ENCODE data around the gene WT1. TPM values are rescaled to one million over a fixed set of nuclear protein-coding genes. Genes with fewer than 3 reads are reported as not detected.

The WT1 gene
- total and polyA plus RNA-seq, 2 of the 8 experiments (the other 6 are each of a cell fraction or from before 2014, with no cell fraction given) = 0.05 to 0.17 TPM

GRCh38 chr11:32435152-32435480 lies 223 bp downstream of the WT1 start:
- H3K9ac ChIP-seq (replicated peaks in 1 of 4; ENCODE audit: extremely low read depth in 1 of 4, low read depth in 3 of 4, low read length in 3 of 4) = no peak overlapping the region
- H2BK120ac ChIP-seq (replicated peaks; ENCODE audit: low read depth, low read length) = no peak overlapping the region
- CTCF ChIA-PET (ENCODE audit: partially characterized antibody) = interaction anchor here (1.1 to 2.4 kb wide), 3 partner anchors 9 to 126 kb away, joined by 3 to 11 read pairs (median 4); no protein-coding TSS in a partner anchor
- no peak overlapping the region for H2BK12ac ChIP-seq (ENCODE audit: low read depth, low read length)
- no peak overlapping the region for H2AFZ ChIP-seq (ENCODE audit: low read length)
- H3K4ac ChIP-seq (replicated peaks; ENCODE audit: insufficient read length, low read depth, low read length) = no peak overlapping the region
- no peak overlapping the region for H4K91ac ChIP-seq (replicated peaks; ENCODE audit: insufficient read length, low read length)
- peaks cover 2 to 39% (median 19%) of the 10 kb centered on the region in 4 experiments for H3K4me1 ChIP-seq (replicated peaks in 1 of 4; ENCODE audit: control insufficient read depth in 3 of 4, insufficient read depth in 4 of 4, low read length in 3 of 4)
- peak overlapping the region in 3 of 4 experiments; percentile 21 to 54 (median 29); a peak in 3 of 8 replicates for H3K4me3 ChIP-seq (ENCODE audit: extremely low read depth in 1 of 4, insufficient read depth in 2 of 4, low read depth in 3 of 4, low read length in 4 of 4)
- TF ChIP-seq PHF8 (conservative IDR thresholded peaks at IDR 0.05; ENCODE audit: low read depth, low read length) (no peak), KDM5A (IDR thresholded peaks at IDR 0.05; ENCODE audit: low read length) (no peak), KDM4A (IDR thresholded peaks at IDR 0.05; ENCODE audit: low read depth, low read length, severe bottlenecking) (peak; percentile 20), RAD21 (IDR thresholded peaks at IDR 0.05 in 1 of 2, conservative IDR thresholded peaks at IDR 0.05 in 1 of 2; ENCODE audit: low read depth in 2 of 2, low read length in 2 of 2) (no peak)
- no peaks in the 10 kb centered on the region for H3K79me2 ChIP-seq (ENCODE audit: control insufficient read depth in 1 of 2, insufficient read depth in 2 of 2, low read length in 2 of 2)
- no peak overlapping the region for H3K23ac ChIP-seq (ENCODE audit: insufficient read length)
- WGBS, 2 experiments (ENCODE audit: extremely low coverage in 1 of 2, insufficient coverage in 1 of 2, insufficient read length in 1 of 2, insufficient replicate concordance in 2 of 2, low coverage in 1 of 2, low lambda C conversion rate in 2 of 2, missing lambda C conversion rate in 1 of 2) = 2% methylated on average over 21 of the region's 33 CpGs; no CpG with 5 or more reads in 1 of the 2 experiments
- no peak overlapping the region for H4K5ac ChIP-seq (ENCODE audit: insufficient read length, low read depth, low read length)
- H3K27ac ChIP-seq (ENCODE audit: low read depth, low read length) = no peak overlapping the region
- H3K79me1 ChIP-seq (ENCODE audit: low read depth, low read length) = no peaks in the 10 kb centered on the region
- DNase-seq (ENCODE audit: low read depth in 1 of 2, low spot score in 2 of 2) (peak in 1 of 2 experiments; percentile 62), FAIRE-seq (no peak)
- H2AK5ac ChIP-seq (ENCODE audit: low read depth, low read length) = no peak overlapping the region
- peaks cover 14 to 19% of the 10 kb centered on the region in 2 experiments for H4K20me1 ChIP-seq (replicated peaks in 1 of 2; ENCODE audit: control insufficient read depth in 1 of 2, insufficient read depth in 2 of 2, low read length in 2 of 2)
- no peak overlapping the region for H2BK15ac ChIP-seq (ENCODE audit: low read length)
- H2BK5ac ChIP-seq (ENCODE audit: low read depth, low read length) = no peak overlapping the region
- peak overlapping the region; percentile 53; the same call in 1 of the 2 replicates for H4K8ac ChIP-seq (ENCODE audit: extremely low read depth, insufficient read depth, low read length)
- peak overlapping the region; percentile 81 to 86 for H3K4me2 ChIP-seq (ENCODE audit: insufficient read depth in 1 of 2, low read depth in 2 of 2, low read length in 2 of 2)
- no peak overlapping the region for H3K14ac ChIP-seq (ENCODE audit: insufficient read length)
- no peaks in the 10 kb centered on the region for H3K9me3 ChIP-seq (ENCODE audit: insufficient read depth in 2 of 2, low read depth in 1 of 2, low read length in 1 of 2)
- H2BK20ac ChIP-seq (ENCODE audit: low read length) = no peak overlapping the region
- peaks cover 0 to 9% (median 0%) of the 10 kb centered on the region in 4 experiments; a peak in 1 of 8 replicates for H3K36me3 ChIP-seq (ENCODE audit: control insufficient read depth in 2 of 4, insufficient read depth in 4 of 4, low read length in 3 of 4)
- peaks cover 14% of the 10 kb centered on the region; the same call in 1 of the 2 replicates for H3K23me2 ChIP-seq (ENCODE audit: low read depth, low read length)
- peaks cover 94 to 100% (median 99%) of the 10 kb centered on the region in 4 experiments for H3K27me3 ChIP-seq (replicated peaks in 1 of 4; ENCODE audit: control insufficient read depth in 3 of 4, extremely low read depth in 1 of 4, insufficient read depth in 3 of 4, low read length in 3 of 4)
- no peak overlapping the region; the same call in 1 of the 2 replicates for H3K18ac ChIP-seq (ENCODE audit: extremely low read depth, low read length)
- POLR2A ChIA-PET (ENCODE audit: partially characterized antibody) = no interaction called here
- no peak overlapping the region for H3K56ac ChIP-seq (replicated peaks; ENCODE audit: insufficient read length, low read depth, low read length)

All from H1 (cell line).